Right lobe of liver (tissue), 4 donors: ENCODE data around the gene OSBPL5.

Experiments used
- POLR2A ChIP-seq: fragments of 450-650 bp; IDR thresholded peaks from one replicate; pipeline ENCODE4 v1.6.1; 2017; ENCODE audit warnings: antibody characterized with exemption, mild to moderate bottlenecking
- TF ChIP-seq, protein P1 (sequence below), 4 donors: fragments of 200-600 bp in 3 of 4; fragments of 450-650 bp in 1 of 4; IDR thresholded peaks; one replicate each; pipeline versions ENCODE4 v1.5.1 to v1.8.0; 2016 to 2022; ENCODE audit warnings: antibody characterized with exemption in 4 of 4, mild to moderate bottlenecking in 2 of 4
- donor health status: DM: no; HTN: no; CAD: no.
- donor health status: DM: no; HTN: no; CAD: no.
- donor health status: DM: no; HTN: yes; CAD: no.

DNA sequence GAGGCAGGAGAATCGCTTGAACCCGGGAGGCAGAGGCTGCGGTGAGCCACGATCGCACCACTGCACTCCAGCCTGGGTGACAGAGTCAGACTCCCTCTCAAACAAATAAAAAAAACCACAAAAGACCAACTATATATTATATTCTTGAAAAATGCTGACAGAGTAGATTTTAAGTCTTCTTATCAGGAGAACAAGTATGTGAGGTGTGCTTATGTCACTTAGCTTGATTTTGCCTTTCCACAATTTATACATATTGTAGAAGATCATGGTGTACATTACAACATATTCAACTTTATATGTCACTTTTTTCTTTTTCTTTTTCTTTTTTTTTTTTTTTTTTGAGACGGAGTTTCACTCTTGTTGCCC, 83.7 kb downstream of the OSBPL5 start:
- TF ChIP-seq, protein P1, sequence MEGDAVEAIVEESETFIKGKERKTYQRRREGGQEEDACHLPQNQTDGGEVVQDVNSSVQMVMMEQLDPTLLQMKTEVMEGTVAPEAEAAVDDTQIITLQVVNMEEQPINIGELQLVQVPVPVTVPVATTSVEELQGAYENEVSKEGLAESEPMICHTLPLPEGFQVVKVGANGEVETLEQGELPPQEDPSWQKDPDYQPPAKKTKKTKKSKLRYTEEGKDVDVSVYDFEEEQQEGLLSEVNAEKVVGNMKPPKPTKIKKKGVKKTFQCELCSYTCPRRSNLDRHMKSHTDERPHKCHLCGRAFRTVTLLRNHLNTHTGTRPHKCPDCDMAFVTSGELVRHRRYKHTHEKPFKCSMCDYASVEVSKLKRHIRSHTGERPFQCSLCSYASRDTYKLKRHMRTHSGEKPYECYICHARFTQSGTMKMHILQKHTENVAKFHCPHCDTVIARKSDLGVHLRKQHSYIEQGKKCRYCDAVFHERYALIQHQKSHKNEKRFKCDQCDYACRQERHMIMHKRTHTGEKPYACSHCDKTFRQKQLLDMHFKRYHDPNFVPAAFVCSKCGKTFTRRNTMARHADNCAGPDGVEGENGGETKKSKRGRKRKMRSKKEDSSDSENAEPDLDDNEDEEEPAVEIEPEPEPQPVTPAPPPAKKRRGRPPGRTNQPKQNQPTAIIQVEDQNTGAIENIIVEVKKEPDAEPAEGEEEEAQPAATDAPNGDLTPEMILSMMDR (IDR thresholded peaks at IDR 0.05) = no peak
- no peak for TF ChIP-seq POLR2A
